ENCODE results near the gene DDO. TPM values are rescaled to one million over a fixed set of nuclear protein-coding genes. Genes with fewer than 3 reads are reported as not detected.

DDO gene
- total and polyA plus RNA-seq, 2 experiments from 2014 or later: 0.10 TPM; not detected in 1

- H3K4me3 Mint-ChIP-seq: no peak overlapping the region
- peak; percentile 20; the same call in 2 of the 3 replicates for ATAC-seq
These were observed 15.4 kb upstream of the DDO start for GRCh38 chr6:110430741-110431140.

GRCh38 chr6:110430236-110430635 lies 14.9 kb upstream of the DDO start:
- no peaks in the 10 kb centered on the region for H3K4me1 ChIP-seq (ENCODE audit: insufficient read depth)
- no peaks in the 10 kb centered on the region for H4K20me1 ChIP-seq (replicated peaks; ENCODE audit: insufficient read depth)
- no peak overlapping the region for H3K27ac ChIP-seq (ENCODE audit: low read depth)
- H3K36me3 Mint-ChIP-seq (ENCODE audit: low read depth): no peaks in the 10 kb centered on the region
- H3K79me2 ChIP-seq (replicated peaks; ENCODE audit: insufficient read depth): no peaks in the 10 kb centered on the region
- H3K36me3 ChIP-seq (ENCODE audit: insufficient read depth): no peaks in the 10 kb centered on the region
- no peak overlapping the region for H3K27ac Mint-ChIP-seq
- no peaks in the 10 kb centered on the region for H3K27me3 ChIP-seq (ENCODE audit: insufficient read depth)
- H3K4me3 Mint-ChIP-seq: no peak overlapping the region
- TF ChIP-seq NANOG (IDR thresholded peaks at IDR 0.05; ENCODE audit: borderline replicate concordance): no peak
- TF ChIP-seq POLR2AphosphoS5 (IDR thresholded peaks at IDR 0.05; ENCODE audit: low read depth): no peak
- TF ChIP-seq ZNF462 (CRISPR knock-in tag; IDR thresholded peaks at IDR 0.05): no peak
- no peak for TF ChIP-seq EZH2 (IDR thresholded peaks at IDR 0.05; ENCODE audit: low read depth, unreplicated experiment)
- no peak for TF ChIP-seq ZNF331 (CRISPR knock-in tag; IDR thresholded peaks at IDR 0.05; ENCODE audit: low read depth)
- H3K9me2 ChIP-seq (ENCODE audit: insufficient read depth): no peaks in the 10 kb centered on the region
- DNase-seq (ENCODE audit: low spot score): peak; percentile 11
- peaks cover 5% of the 10 kb centered on the region for H3K27me3 Mint-ChIP-seq (ENCODE audit: insufficient read depth, low read depth, poor library complexity)
- H2AFZ ChIP-seq: peak overlapping the region; percentile 66; the same call in 1 of the 2 replicates
- no peaks in the 10 kb centered on the region for H3F3A ChIP-seq (replicated peaks; ENCODE audit: low read depth)
- H3K4me3 ChIP-seq: no peak overlapping the region
- peaks cover 3% of the 10 kb centered on the region; the same call in 1 of the 3 replicates for H3K9me3 Mint-ChIP-seq
- peak; percentile 85 for ATAC-seq
- H3K4me2 ChIP-seq: no peak overlapping the region
- peaks cover 12% of the 10 kb centered on the region for H3K4me1 Mint-ChIP-seq

More at GRCh38 chr6:110430741-110431140, 15.4 kb upstream of the DDO start:
- DNase-seq (ENCODE audit: low spot score): no peak
- H3K9me3 Mint-ChIP-seq: peaks cover 5% of the 10 kb centered on the region; the same call in 1 of the 3 replicates
- Histone ChIP-seq H3K27ac (ENCODE audit: low read depth) (no peak overlapping the region), H3K4me2 (no peak overlapping the region), H3K36me3 (ENCODE audit: insufficient read depth) (no peaks in the 10 kb centered on the region), H2AFZ (peak overlapping the region; percentile 66; the same call in 1 of the 2 replicates), H3K4me1 (ENCODE audit: insufficient read depth) (no peaks in the 10 kb centered on the region), H3K79me2 (replicated peaks; ENCODE audit: insufficient read depth) (no peaks in the 10 kb centered on the region), H3K27me3 (ENCODE audit: insufficient read depth) (no peaks in the 10 kb centered on the region), H3K9me2 (ENCODE audit: insufficient read depth) (no peaks in the 10 kb centered on the region), H4K20me1 (replicated peaks; ENCODE audit: insufficient read depth) (no peaks in the 10 kb centered on the region), H3F3A (replicated peaks; ENCODE audit: low read depth) (no peaks in the 10 kb centered on the region), H3K4me3 (no peak overlapping the region)
- peaks cover 12% of the 10 kb centered on the region for H3K4me1 Mint-ChIP-seq
- H3K27me3 Mint-ChIP-seq (ENCODE audit: insufficient read depth, low read depth, poor library complexity): peaks cover 5% of the 10 kb centered on the region
- H3K36me3 Mint-ChIP-seq (ENCODE audit: low read depth): no peaks in the 10 kb centered on the region
- no peak overlapping the region for H3K27ac Mint-ChIP-seq
- TF ChIP-seq JUNB (IDR thresholded peaks at IDR 0.05; ENCODE audit: unreplicated experiment) (no peak), EZH2 (IDR thresholded peaks at IDR 0.05; ENCODE audit: low read depth, unreplicated experiment) (no peak), ETS1 (IDR thresholded peaks at IDR 0.05) (no peak)
